GM23338 (cell line): ENCODE results near the gene AGBL5. TPM values are rescaled to one million over a fixed set of nuclear protein-coding genes. Genes with fewer than 3 reads are reported as not detected.

Experiments
- ATAC-seq: fragments of 200-7000 bp; cut with Tn5 transposase; 3 replicates; pipeline ENCODE4 v1.9.1; 2020
- DNase-seq: peaks from one replicate; pipeline ENCODE4 v3.0.0-alpha.2; 2015; ENCODE audit warnings: low spot score
- H2AFZ ChIP-seq: fragments of 200-600 bp; sonication (generic); 2 replicates; pipeline ENCODE4 v1.8.0; 2016; ENCODE audit warnings: antibody characterized with exemption, mild to moderate bottlenecking, moderate library complexity
- H3F3A ChIP-seq: fragments of 200-600 bp; sonication (generic); replicated peaks from 2 replicates; pipeline ENCODE4 v1.8.0; 2017; ENCODE audit warnings: antibody characterized with exemption, mixed run types, low read depth
- H3K27ac ChIP-seq: fragments of 200-600 bp; sonication (generic); 2 replicates; pipeline ENCODE4 v1.6.1; 2016; ENCODE audit warnings: low read depth
- H3K27me3 ChIP-seq: fragments of 200-600 bp; sonication (generic); 2 replicates; pipeline ENCODE4 v1.8.0; 2016; ENCODE audit warnings: mild to moderate bottlenecking, mixed run types, moderate library complexity; ENCODE audit not compliant: insufficient read depth
- H3K36me3 ChIP-seq: fragments of 200-600 bp; sonication (generic); 2 replicates; pipeline ENCODE4 v1.8.0; 2016; ENCODE audit warnings: mild to moderate bottlenecking; ENCODE audit not compliant: insufficient read depth
- H3K4me1 ChIP-seq: fragments of 200-600 bp; sonication (generic); 2 replicates; pipeline ENCODE4 v1.8.0; 2016; ENCODE audit warnings: mild to moderate bottlenecking, moderate library complexity; ENCODE audit not compliant: insufficient read depth
- H3K4me2 ChIP-seq: fragments of 200-600 bp; sonication (generic); 2 replicates; pipeline ENCODE4 v1.7.1; 2017; ENCODE audit warnings: mixed run types
- H3K4me3 ChIP-seq: fragments of 200-600 bp; sonication (generic); 2 replicates; pipeline ENCODE4 v1.6.1; 2016; ENCODE audit warnings: mixed run types
- H3K79me2 ChIP-seq: fragments of 200-600 bp; sonication (generic); replicated peaks from 2 replicates; pipeline ENCODE4 v1.8.0; 2017; ENCODE audit warnings: mild to moderate bottlenecking; ENCODE audit not compliant: insufficient read depth
- H3K9me2 ChIP-seq: fragments of 200-600 bp; sonication (generic); 2 replicates; pipeline ENCODE4 v1.8.0; 2017; ENCODE audit not compliant: insufficient read depth
- H4K20me1 ChIP-seq: fragments of 200-600 bp; sonication (generic); replicated peaks from 2 replicates; pipeline ENCODE4 v1.8.0; 2017; ENCODE audit warnings: mild to moderate bottlenecking; ENCODE audit not compliant: insufficient read depth
- H3K27ac Mint-ChIP-seq: 2 replicates; pipeline ENCODE4 v1.8.0; 2020; ENCODE audit warnings: inconsistent platforms, mild to moderate bottlenecking, moderate library complexity, mixed read lengths
- H3K27me3 Mint-ChIP-seq: 3 replicates; pipeline ENCODE4 v1.8.0; 2022; ENCODE audit warnings: low read depth, mild to moderate bottlenecking, moderate library complexity, mixed read lengths, inconsistent platforms; ENCODE audit not compliant: insufficient read depth, poor library complexity
- H3K36me3 Mint-ChIP-seq: 3 replicates; pipeline ENCODE4 v1.8.0; 2021; ENCODE audit warnings: low read depth, mild to moderate bottlenecking, inconsistent platforms, moderate library complexity, mixed read lengths
- H3K4me1 Mint-ChIP-seq: 3 replicates; pipeline ENCODE4 v1.8.0; 2020; ENCODE audit warnings: mild to moderate bottlenecking, inconsistent platforms, mixed read lengths
- H3K4me3 Mint-ChIP-seq: 3 replicates; pipeline ENCODE4 v1.8.0; 2021; ENCODE audit warnings: moderate library complexity, mild to moderate bottlenecking, inconsistent platforms, mixed read lengths
- H3K9me3 Mint-ChIP-seq: 3 replicates; pipeline ENCODE4 v1.8.0; 2020; ENCODE audit warnings: moderate library complexity, mild to moderate bottlenecking, inconsistent platforms, mixed read lengths
- CREB1 ChIP-seq: fragments of 250-450 bp; sonication (Bioruptor Pico); IDR thresholded peaks from 2 replicates; pipeline ENCODE4 v1.5.0; 2020; ENCODE audit warnings: low read depth, mild to moderate bottlenecking, moderate library complexity
- ETS1 ChIP-seq: IDR thresholded peaks from 2 replicates; pipeline ENCODE4 v1.6.1; 2016; ENCODE audit warnings: antibody characterized with exemption
- EZH2 ChIP-seq: fragments of 200-600 bp; sonication (generic); IDR thresholded peaks from one replicate; pipeline ENCODE4 v1.8.0; 2017; ENCODE audit warnings: antibody characterized with exemption, mild to moderate bottlenecking, low read depth; ENCODE audit not compliant: unreplicated experiment
- EZH2phosphoT487 ChIP-seq: fragments of 200-600 bp; sonication (generic); IDR thresholded peaks from one replicate; pipeline ENCODE4 v1.8.1; 2018; ENCODE audit warnings: antibody characterized with exemption; ENCODE audit not compliant: unreplicated experiment
- JUNB ChIP-seq: IDR thresholded peaks from one replicate; pipeline ENCODE4 v1.6.1; 2016; ENCODE audit warnings: antibody characterized with exemption; ENCODE audit not compliant: unreplicated experiment
- POLR2AphosphoS5 ChIP-seq: IDR thresholded peaks from 2 replicates; pipeline ENCODE4 v1.6.1; 2016; ENCODE audit warnings: antibody characterized with exemption, low read depth
- REST ChIP-seq: IDR thresholded peaks from one replicate; pipeline ENCODE4 v1.6.1; 2018; ENCODE audit warnings: antibody characterized with exemption; ENCODE audit not compliant: unreplicated experiment
- STAT1 ChIP-seq: IDR thresholded peaks from one replicate; pipeline ENCODE4 v1.6.1; 2016; ENCODE audit warnings: antibody characterized with exemption; ENCODE audit not compliant: unreplicated experiment
- ZNF114 ChIP-seq: fragments of 250-450 bp; sonication (Bioruptor Pico); IDR thresholded peaks from 2 replicates; pipeline ENCODE4 v1.5.0; 2020; ENCODE audit warnings: mild to moderate bottlenecking, moderate library complexity
- ZNF331 ChIP-seq: fragments of 250-450 bp; sonication (Bioruptor Pico); IDR thresholded peaks from 2 replicates; pipeline ENCODE4 v1.5.0; 2020; ENCODE audit warnings: low read depth, mild to moderate bottlenecking, moderate library complexity
- ZNF462 ChIP-seq: fragments of 250-450 bp; sonication (Bioruptor Pico); IDR thresholded peaks from 2 replicates; pipeline ENCODE4 v1.5.0; 2020; ENCODE audit warnings: mild to moderate bottlenecking, moderate library complexity
- polyA plus RNA-seq: library from polyadenylated mRNA; unstranded; fragments of >200 nt; fragmentation: Nextera tagmentation; extraction: Ambion mirVana; gene quantifications from 2 replicates; pipeline ENCODE4 v1.2.1, GENCODE V29; 2016
- total RNA-seq: library from RNA; depleted of rRNA; stranded (reverse); fragments of >200 nt; shearing (Covaris generic); gene quantifications from 2 replicates; pipeline ENCODE4 v1.2.3, GENCODE V29; 2014
- TF ChIP-seq, protein P1 (sequence below), 2 experiments: fragments of 200-600 bp in 1 of 2; sonication (generic) in 1 of 2; conservative IDR thresholded peaks; 2 replicates each; pipeline versions ENCODE4 v1.5.1 to v1.6.1; 2016 to 2017; ENCODE audit warnings: antibody characterized with exemption in 2 of 2, low read depth in 2 of 2, mild to moderate bottlenecking in 2 of 2, moderate library complexity in 1 of 2

The AGBL5 gene
- total and polyA plus RNA-seq, 2 experiments from 2014 or later = 17.9 to 31.3 TPM

DNA sequence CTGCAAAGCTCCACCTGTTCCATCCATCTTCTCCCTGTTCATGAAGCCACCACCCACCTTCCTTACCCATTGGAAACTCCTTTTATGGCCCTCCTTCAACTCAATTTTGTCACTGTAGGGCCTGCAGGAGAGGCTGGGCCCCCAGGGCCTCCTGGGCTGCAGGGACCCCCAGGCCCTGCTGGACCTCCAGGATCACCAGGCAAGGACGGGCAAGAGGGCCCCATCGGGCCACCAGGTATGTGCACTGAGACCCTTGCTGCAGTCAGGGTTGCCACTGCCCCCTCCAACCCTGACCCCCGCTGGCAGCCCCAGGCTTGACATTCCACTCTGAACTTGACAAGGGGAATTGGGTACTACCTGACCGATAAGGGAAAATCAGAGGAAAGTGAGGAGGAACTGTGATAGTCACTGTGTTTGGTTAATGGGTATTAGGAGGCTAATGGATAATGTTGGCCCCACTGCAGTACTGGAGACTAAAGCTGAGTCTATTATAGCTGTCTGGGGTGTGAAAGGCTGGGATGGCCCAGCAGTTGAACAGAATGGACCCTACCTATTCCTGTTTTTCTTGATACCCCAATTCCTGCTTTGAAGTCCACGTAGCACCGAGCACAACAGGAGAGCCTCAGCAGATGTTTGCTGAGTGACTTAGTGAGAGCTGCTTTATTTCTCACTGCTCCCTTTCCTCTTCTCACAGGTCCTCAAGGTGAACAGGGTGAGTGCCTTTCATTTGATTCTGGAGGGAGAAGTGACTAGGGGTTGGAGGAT is 33.0 kb downstream of the AGBL5 start:
- ATAC-seq (no peak), DNase-seq (no peak)
- peaks cover 15% of the 10 kb centered on the region for H3K4me1 ChIP-seq
- H3K27ac ChIP-seq = no peak overlapping the region
- Mint-ChIP-seq H3K4me3 (peak overlapping the region; percentile 21; the same call in 1 of the 3 replicates), H3K27ac (peak overlapping the region; percentile 84), H3K4me1 (peaks cover 39% of the 10 kb centered on the region), H3K36me3 (no peaks in the 10 kb centered on the region), H3K27me3 (peaks cover 29% of the 10 kb centered on the region), H3K9me3 (no peaks in the 10 kb centered on the region; the same call in 2 of the 3 replicates)
- H3K4me3 ChIP-seq = no peak overlapping the region
- H4K20me1 ChIP-seq = no peaks in the 10 kb centered on the region
- no peak overlapping the region for H3K4me2 ChIP-seq
- H3K79me2 ChIP-seq = no peaks in the 10 kb centered on the region
- peaks cover 16% of the 10 kb centered on the region for H3K27me3 ChIP-seq
- no peaks in the 10 kb centered on the region for H3K36me3 ChIP-seq
- H2AFZ ChIP-seq = no peak overlapping the region
- TF ChIP-seq JUNB = no peak
- no peak for TF ChIP-seq ETS1
- no peak for TF ChIP-seq EZH2
- no peak for TF ChIP-seq EZH2phosphoT487
- TF ChIP-seq CREB1 (CRISPR knock-in tag) = no peak
- no peak for TF ChIP-seq ZNF331 (CRISPR knock-in tag)
- TF ChIP-seq STAT1 = no peak
- TF ChIP-seq, protein P1, sequence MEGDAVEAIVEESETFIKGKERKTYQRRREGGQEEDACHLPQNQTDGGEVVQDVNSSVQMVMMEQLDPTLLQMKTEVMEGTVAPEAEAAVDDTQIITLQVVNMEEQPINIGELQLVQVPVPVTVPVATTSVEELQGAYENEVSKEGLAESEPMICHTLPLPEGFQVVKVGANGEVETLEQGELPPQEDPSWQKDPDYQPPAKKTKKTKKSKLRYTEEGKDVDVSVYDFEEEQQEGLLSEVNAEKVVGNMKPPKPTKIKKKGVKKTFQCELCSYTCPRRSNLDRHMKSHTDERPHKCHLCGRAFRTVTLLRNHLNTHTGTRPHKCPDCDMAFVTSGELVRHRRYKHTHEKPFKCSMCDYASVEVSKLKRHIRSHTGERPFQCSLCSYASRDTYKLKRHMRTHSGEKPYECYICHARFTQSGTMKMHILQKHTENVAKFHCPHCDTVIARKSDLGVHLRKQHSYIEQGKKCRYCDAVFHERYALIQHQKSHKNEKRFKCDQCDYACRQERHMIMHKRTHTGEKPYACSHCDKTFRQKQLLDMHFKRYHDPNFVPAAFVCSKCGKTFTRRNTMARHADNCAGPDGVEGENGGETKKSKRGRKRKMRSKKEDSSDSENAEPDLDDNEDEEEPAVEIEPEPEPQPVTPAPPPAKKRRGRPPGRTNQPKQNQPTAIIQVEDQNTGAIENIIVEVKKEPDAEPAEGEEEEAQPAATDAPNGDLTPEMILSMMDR (conservative IDR thresholded peaks at IDR 0.05; ENCODE audit: low read depth in 2 of 2) = no peak
- TF ChIP-seq ZNF462 (CRISPR knock-in tag) = no peak
- no peak for TF ChIP-seq REST
- no peak for TF ChIP-seq ZNF114
- TF ChIP-seq POLR2AphosphoS5 = no peak
- H3K9me2 ChIP-seq = no peaks in the 10 kb centered on the region
- H3F3A ChIP-seq = peaks cover 8% of the 10 kb centered on the region; the same call in 1 of the 2 replicates
